ENCODE data around the gene ZNF236.

GRCh38 chr18:77019641-77020040, 197.3 kb downstream of the ZNF236 start:
- no peak for TF ChIP-seq CTCF (IDR thresholded peaks at IDR 0.05; ENCODE audit: insufficient read depth, low read depth, low read length)
- no peak for TF ChIP-seq EZH2 (IDR thresholded peaks at IDR 0.05; ENCODE audit: insufficient read depth, low read length)
